NOMO-1 treated with dmso at 0.1 percent for 144 hours (cell line): ENCODE measurements around the gene CSRP2.

ENCODE experiments used
- DNase-seq: peaks from one replicate; lab custom pipeline; 2025; ENCODE audit not compliant: unreplicated experiment; lab: John Stamatoyannopoulos, UW

CSRP2 gene

GRCh38 chr12:76895796-76896195 is 17.0 kb upstream of the CSRP2 start:
- DNase-seq: no peak

DNA sequence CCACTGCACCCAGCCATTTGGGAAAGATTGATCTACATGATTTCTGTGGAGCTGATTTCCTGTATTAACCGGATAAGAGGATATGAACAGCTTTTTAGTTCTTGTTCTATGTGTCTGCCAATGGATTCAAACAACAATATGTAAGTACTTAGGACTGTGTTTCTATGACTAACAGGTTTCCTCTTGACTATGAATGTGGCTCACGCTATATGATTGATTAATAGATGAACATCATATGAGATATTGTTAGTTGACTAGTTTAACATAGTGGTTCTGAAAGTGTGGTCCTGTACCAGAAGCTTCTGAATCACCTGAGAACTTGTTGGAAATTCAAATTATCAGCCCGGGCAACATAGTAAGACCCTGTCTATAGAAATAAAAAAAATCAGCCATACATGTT is 12.8 kb upstream of the CSRP2 start:
- no peak for DNase-seq

- DNase-seq: no peak
These were observed 11.6 kb upstream of the CSRP2 start for GRCh38 chr12:76890151-76891143.

DNA sequence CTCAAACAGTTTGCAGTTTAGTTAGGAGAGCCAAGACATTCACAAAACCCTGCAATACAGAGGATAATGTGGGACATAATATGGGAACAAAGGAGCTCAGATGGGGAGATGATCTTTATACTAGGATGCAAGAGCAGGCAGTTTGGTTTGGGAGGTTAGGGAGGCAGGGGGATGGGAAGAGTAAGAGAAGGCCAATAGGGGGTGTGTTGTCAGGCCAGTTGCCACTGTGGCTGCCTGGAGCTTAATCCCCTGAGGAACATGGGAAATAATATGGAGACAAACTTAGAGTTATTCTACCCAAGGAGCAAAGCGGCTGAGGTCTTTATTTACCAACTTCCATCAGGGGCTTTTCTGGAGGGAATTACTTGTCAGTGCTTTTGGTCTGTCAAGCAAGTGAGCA is 10.0 kb upstream of the CSRP2 start:
- DNase-seq: no peak

DNA sequence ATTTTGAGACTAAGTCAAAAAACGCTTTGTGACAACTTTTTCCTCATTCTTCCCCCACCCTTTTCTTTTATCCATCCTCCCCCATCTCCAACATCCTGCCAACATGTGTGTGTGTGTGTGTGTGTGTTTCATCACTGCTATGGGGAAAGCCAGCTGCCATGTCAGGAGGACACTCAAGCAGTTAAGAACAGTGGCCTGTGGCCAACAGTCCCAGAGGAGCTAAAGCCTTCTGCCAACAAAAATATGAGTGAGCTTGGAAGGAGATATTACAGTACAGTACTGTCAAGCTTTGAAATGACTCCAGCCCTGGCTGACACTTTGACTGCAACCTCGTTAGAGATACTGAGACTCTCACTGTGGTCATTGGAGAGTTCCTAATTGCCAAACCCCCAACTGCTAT is 5.0 kb upstream of the CSRP2 start:
- no peak for DNase-seq

DNA sequence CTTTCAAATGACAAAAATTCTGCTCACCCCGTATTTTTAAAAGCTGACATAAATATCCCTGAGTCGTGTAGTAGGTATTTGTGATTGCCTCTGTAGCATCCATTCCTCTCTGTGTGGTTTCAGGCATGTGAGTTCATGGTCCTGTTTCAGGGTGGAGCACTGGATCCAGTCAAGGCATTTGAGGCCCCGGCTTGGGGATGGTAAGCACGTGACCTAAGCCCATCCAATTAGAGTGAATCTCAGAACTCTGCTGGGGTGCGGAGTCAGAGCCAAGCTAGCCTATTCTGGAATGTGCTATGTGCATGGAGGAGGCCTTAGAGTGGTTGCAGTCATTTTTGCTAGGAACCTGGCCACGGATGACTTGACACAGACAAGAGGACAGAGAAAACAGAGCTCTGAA is 4.3 kb upstream of the CSRP2 start:
- no peak for DNase-seq

DNA sequence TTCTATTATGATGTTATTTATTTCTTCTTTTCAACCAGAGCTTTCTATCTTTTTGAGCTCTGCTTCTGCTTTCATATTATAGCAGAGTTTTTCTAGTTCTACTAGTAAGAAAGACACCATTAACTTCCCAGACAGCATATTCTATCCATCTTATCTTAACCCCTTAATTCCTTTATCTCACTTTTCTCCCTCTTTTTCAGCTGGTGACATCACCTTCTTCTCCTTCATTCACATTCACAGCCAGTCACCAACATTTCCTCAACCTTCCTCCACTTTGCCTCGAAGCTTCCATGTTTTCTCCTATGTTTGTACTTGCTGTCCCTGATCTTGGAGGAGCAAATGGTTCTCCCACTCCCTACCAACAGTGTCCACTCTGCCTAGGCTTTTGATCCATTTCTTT is 3.5 kb upstream of the CSRP2 start:
- no peak for DNase-seq

DNA sequence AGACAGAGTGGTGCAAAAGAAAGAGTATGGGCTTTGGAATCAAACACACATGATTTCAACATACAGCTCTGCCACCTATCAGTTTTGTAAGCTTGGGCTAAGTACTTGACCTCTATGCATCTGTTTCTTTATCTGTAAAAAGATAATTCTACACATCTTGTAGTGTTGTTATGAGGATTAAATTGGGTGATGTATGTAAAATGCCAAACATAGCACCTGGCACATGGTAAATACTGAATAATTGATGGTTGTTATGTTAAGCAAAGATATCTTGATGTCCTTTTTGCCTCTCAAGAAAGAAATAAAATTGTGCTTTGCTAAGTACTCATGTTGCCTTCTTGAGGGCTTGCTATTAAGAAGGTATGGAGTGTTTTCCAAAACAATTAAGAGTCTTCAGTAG is 2.3 kb upstream of the CSRP2 start:
- DNase-seq: no peak

GRCh38 chr12:76880519-76881023 is 1.8 kb upstream of the CSRP2 start:
- no peak for DNase-seq

- DNase-seq: no peak
These were observed 1.1 kb upstream of the CSRP2 start for GRCh38 chr12:76879710-76880518.

DNA sequence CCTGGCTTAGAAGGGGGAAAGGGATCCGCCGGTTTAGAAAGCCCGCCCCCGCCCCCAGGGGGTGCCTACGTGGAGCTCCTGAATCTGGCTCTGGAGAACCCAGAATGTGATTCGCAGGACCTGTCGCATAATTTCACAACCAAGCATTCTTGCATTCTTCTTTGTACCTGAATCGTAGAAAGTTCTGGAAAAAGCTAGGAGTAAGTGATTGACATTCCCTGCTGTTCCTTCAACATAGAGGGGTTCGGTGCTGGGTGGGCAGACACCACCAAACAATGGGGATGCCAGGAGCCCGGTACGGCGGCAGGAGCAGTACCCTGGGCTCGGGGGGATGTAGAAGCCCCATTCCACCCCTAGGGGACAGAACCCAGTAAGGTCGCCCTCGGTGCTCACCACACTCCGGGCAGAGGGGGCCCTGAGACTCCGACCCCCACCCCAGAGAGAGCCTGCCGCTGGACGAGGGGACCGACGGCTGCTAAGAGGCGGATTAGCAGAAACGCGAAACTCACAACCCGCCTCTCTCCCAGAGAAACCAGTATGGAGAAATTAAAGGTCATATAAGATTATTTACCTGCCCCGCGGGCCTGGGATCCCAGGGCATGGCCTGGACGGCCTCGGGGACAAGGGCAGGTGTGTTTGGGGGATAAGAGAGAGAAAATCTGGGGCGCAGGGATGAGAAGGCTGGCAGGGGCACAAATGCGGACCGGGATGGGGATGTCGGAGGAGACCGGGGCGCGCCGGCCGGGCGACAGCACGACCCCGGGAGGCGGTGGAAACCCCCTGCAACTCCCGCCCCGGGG is 520 bp downstream of the CSRP2 start:
- DNase-seq: no peak

DNA sequence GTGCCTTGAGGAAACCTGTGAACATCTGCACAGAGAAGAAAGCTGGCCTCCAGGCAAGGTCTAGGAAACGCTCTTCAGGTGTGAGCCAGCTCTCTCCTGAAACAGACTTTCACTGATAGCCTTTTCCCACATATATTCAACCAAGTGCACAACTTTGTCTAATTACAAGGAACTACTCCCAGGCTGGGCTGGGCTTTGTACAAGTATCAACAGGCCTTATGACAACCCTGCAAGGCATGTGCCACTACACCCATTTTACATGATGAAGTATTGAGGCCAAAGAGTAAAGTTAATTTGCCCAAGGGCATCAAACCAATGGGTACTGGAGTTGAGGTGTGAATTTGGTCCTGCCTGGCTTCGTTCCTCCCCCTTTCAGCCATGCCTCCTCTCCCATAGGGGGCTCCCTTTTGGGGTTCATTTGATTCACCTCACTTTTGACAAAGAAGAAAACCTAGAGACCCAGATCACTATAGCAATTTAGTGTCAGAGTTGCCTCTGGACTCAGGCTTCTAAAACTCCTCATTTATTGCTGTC is 2.1 kb downstream of the CSRP2 start:
- no peak for DNase-seq

GRCh38 chr12:76874491-76875190 is 4.2 kb downstream of the CSRP2 start:
- no peak for DNase-seq

GRCh38 chr12:76874027-76874426 is 4.8 kb downstream of the CSRP2 start:
- no peak for DNase-seq

DNA sequence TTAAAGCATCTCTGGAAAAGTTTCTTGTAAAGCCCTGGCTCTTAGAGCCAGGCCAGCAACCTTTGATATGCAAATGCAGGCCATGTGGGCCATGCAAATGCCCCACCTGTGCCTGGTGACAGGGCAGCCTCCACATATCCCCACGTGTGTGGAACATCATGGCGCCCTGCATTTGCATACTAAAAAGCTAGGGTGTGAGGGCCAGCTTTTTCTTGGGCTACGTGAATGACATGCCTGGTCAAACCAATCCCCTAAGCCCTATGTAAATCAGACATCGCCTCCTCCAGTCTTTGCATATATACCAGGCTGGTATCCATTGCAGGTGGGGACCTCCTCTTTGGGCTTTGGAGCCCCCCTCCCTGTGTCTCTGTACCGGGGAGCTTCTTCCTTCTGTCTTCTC is 6.4 kb downstream of the CSRP2 start:
- no peak for DNase-seq

DNA sequence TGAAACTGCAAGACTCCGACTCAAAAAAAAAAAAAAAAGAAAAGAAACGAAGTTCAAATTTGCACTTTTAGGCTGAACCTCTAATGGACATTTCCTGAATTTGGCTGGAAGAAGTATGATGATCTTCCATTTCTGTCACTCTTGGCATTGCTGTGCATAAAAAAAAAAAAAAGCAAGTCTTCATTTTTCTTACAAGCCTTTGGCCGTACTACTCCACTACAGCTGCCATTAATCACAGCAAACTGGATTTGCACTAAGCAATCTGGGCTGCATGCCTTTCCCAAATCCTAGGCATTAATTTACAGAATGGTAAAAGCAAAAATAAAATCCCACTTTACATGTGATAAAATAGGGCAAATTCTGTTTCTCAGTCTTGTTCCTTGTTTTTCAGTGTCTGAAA is 7.1 kb downstream of the CSRP2 start:
- DNase-seq: no peak

- no peak for DNase-seq
These were observed 7.7 kb downstream of the CSRP2 start for GRCh38 chr12:76871082-76871481.

GRCh38 chr12:76866726-76867125 is 12.1 kb downstream of the CSRP2 start:
- no peak for DNase-seq

DNA sequence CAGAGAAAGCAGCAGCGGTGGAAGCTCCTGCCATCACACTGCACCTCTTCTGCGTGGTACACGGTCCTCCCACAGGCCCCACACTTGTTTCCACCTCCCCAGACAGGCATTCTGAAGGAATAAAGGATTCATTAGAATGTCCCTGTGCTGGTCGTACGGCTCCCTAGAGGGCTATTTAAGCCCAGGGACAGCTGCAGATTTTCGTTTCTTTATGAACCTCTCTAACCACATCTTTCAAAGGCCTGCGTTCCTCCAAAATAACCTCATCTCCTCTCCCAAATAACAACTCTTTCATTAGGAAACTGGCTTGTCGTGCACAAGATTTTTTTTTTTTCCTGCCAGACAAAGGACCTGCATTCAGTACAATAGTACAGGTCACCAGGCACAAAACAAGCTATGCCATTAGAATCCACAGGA is 12.7 kb downstream of the CSRP2 start:
- no peak for DNase-seq

GRCh38 chr12:76864791-76865400 is 13.9 kb downstream of the CSRP2 start:
- DNase-seq: no peak
